Lower leg skin (tissue), 3 donors: ENCODE results near the gene STH.

Experiments
- CTCF ChIP-seq, 3 donors: fragments of 450-650 bp; IDR thresholded peaks; one replicate each; pipeline ENCODE4 v1.5.1; 2016; ENCODE audit warnings: antibody characterized with exemption in 3 of 3, mild to moderate bottlenecking in 3 of 3, moderate library complexity in 2 of 3
- POLR2A ChIP-seq, 2 donors: fragments of 450-650 bp; IDR thresholded peaks; one replicate each; pipeline ENCODE4 v1.6.1; 2016 to 2017; ENCODE audit warnings: antibody characterized with exemption in 2 of 2, mild to moderate bottlenecking in 1 of 2, moderate library complexity in 1 of 2

- TF ChIP-seq CTCF (IDR thresholded peaks at IDR 0.05) (no peak), POLR2A (IDR thresholded peaks at IDR 0.05) (no peak)
These were observed 30.6 kb downstream of the STH start for GRCh38 chr17:46029627-46030026.
